Coronary artery (tissue), 2 donors: ENCODE data around the gene FAM3B.

ENCODE experiments used
- DNase-seq: peaks from one replicate; pipeline ENCODE4 v3.0.0-alpha.2; 2017; ENCODE audit warnings: low spot score
- H3K27ac ChIP-seq, 2 donors: fragments of 200-600 bp; sonication (generic); one replicate each; pipeline ENCODE4 v1.5.1; 2016 to 2019
- H3K4me3 ChIP-seq: fragments of 200-600 bp; sonication (generic); 2 replicates; pipeline ENCODE4 v1.5.1; 2016; ENCODE audit warnings: mild to moderate bottlenecking, moderate library complexity
- CTCF ChIP-seq: fragments of 200-600 bp; sonication (generic); IDR thresholded peaks from one replicate; pipeline ENCODE4 v1.5.1; 2019; ENCODE audit warnings: antibody characterized with exemption

FAM3B gene

GRCh38 chr21:41374867-41375533 lies 58.4 kb downstream of the FAM3B start:
- no peak for DNase-seq
- H3K27ac ChIP-seq = no peak overlapping the region
- H3K4me3 ChIP-seq = no peak overlapping the region
- no peak for TF ChIP-seq CTCF

- H3K27ac ChIP-seq = no peak overlapping the region
Observed at GRCh38 chr21:41375875-41376274, 59.3 kb downstream of the FAM3B start.

DNA sequence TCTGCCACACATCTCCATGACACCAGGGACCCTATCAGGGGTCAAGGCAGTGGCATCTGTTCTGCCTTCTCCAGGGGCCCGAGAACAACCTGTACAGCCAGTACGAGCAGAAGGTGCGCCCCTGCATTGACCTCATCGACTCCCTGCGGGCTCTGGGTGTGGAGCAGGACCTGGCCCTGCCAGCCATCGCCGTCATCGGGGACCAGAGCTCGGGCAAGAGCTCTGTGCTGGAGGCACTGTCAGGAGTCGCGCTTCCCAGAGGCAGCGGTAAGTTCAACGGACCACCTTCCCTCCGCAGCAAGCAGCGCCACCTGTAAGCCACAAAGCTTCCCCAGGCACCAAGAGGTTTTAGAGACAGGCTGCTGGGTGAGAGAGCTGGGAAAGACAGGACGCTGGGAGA lies 61.1 kb downstream of the FAM3B start:
- TF ChIP-seq CTCF = no peak
- no peak for DNase-seq
- Histone ChIP-seq H3K27ac (no peak overlapping the region), H3K4me3 (no peak overlapping the region)

More at GRCh38 chr21:41375875-41376274, 59.3 kb downstream of the FAM3B start:
- H3K4me3 ChIP-seq = no peak overlapping the region
- TF ChIP-seq CTCF = no peak
- no peak for DNase-seq

DNA sequence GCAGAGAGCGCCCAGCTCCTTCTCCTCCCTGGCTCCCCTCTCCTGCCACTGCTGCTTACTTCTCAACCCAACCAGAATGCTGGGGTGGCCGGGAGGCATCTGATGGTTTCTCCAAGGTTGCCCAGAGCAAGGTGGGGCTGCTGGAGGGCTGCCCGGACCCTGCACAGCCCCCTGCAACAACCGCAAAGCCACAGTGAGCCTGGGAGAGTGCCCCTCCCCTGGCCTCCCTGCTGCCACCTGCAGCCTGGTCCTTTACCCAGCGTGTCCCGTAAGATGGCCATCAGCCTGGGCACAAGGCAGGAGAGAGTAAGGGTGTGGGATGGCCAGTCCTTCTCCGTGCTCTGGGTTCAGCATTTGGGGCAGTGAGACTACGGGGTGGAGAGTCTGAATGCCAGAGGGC lies 62.2 kb downstream of the FAM3B start:
- Histone ChIP-seq H3K27ac (no peak overlapping the region), H3K4me3 (no peak overlapping the region)
- no peak for DNase-seq
- no peak for TF ChIP-seq CTCF

DNA sequence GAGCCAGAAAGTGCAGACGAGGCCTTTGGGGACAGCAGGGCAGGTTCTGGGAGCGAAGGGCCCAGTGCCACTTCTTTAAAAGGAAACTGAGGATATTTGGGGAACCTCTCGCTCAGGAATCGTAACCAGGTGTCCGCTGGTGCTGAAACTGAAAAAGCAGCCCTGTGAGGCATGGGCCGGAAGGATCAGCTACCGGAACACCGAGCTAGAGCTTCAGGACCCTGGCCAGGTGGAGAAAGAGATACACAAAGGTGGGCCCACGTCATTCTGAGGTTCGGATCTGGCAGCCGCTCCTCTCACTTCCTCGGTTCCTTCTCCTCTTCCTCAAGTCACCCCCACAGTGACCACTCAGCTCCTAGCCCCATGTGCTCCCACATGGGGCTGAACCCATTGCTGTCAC lies 63.3 kb downstream of the FAM3B start:
- no peak for TF ChIP-seq CTCF
- H3K27ac ChIP-seq = no peak overlapping the region
- no peak overlapping the region for H3K4me3 ChIP-seq
- DNase-seq = no peak

GRCh38 chr21:41381731-41382130 lies 65.1 kb downstream of the FAM3B start:
- Histone ChIP-seq H3K4me3 (no peak overlapping the region), H3K27ac (no peak overlapping the region)
- TF ChIP-seq CTCF = no peak
- DNase-seq = no peak

DNA sequence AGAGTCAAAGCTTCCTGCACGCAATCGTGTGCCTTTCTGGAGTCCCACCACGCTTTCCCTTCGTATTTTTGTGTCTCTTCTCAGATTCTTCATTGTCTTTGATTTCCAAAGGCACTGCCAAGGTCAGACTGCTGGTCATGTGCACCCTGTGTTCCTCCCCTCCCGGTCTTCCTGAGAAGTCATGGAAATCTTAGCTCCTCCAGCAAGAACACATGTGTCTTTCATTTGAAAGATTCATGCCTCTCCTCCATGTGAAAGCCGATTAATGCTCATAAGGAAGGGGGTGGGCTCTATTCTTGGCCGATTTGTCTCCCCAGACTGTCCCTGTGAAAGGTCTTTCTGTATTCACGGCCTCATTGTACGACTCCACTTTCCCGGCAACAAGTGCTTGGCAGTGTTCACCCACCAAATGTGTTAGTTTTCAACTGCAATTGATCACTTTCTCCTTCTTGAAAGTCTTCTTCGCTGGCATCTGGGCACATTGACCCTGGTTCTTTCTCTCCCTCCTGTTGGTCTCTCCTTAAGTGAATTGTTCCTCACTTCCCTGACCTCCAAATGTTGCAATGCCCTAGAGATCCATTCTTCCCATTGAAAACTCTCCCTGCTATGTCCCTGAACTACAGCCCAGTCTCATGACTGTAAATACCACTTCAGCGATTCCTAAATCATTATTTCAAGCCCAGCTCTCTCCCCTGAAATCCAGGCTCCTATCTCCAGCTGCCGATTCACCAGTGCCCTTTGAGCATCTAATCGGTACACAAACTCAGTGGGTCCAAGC lies 70.6 kb downstream of the FAM3B start:
- peak overlapping the region in 1 of 2 donors; percentile 19 for H3K27ac ChIP-seq
- no peak for DNase-seq

More for the DNA sequence above, 70.6 kb downstream of the FAM3B start:
- TF ChIP-seq CTCF = no peak
- H3K4me3 ChIP-seq = no peak overlapping the region
